Stimulated activated naive CD8-positive, alpha-beta T cell treated with anti-CD3 and anti-CD28 coated beads, Interleukin-15, amount 100 ng/mL, for 72 hours (primary cell): ENCODE results near the gene E2F1.

Source experiments
- ATAC-seq: fragments of 150-1000 bp; cut with Tn5 transposase; 2 replicates; pipeline ENCODE4 v1.10.0; 2021; ENCODE audit warnings: mild to moderate bottlenecking, moderate library complexity
- DNase-seq, 2 donors: peaks; one replicate each; pipeline ENCODE4 v3.0.0; 2021 to 2022
- H3K27ac Mint-ChIP-seq, 2 donors: one replicate each; pipeline ENCODE4 v1.8.0; 2022; ENCODE audit warnings: mild to moderate bottlenecking in 2 of 2, mixed read lengths in 2 of 2, moderate library complexity in 2 of 2
- H3K27me3 Mint-ChIP-seq: one replicate; pipeline ENCODE4 v1.8.0; 2022; ENCODE audit warnings: mixed read lengths
- H3K4me1 Mint-ChIP-seq: one replicate; pipeline ENCODE4 v1.8.0; 2022; ENCODE audit warnings: mild to moderate bottlenecking, mixed read lengths
- H3K4me3 Mint-ChIP-seq, 2 donors: one replicate each; pipeline ENCODE4 v1.8.0; 2022; ENCODE audit warnings: mild to moderate bottlenecking in 2 of 2, mixed read lengths in 2 of 2, moderate library complexity in 1 of 2
- H3K9me3 Mint-ChIP-seq, 2 donors: one replicate each; pipeline ENCODE4 v1.8.0; 2022; ENCODE audit warnings: mixed read lengths in 2 of 2

E2F1 gene

DNA sequence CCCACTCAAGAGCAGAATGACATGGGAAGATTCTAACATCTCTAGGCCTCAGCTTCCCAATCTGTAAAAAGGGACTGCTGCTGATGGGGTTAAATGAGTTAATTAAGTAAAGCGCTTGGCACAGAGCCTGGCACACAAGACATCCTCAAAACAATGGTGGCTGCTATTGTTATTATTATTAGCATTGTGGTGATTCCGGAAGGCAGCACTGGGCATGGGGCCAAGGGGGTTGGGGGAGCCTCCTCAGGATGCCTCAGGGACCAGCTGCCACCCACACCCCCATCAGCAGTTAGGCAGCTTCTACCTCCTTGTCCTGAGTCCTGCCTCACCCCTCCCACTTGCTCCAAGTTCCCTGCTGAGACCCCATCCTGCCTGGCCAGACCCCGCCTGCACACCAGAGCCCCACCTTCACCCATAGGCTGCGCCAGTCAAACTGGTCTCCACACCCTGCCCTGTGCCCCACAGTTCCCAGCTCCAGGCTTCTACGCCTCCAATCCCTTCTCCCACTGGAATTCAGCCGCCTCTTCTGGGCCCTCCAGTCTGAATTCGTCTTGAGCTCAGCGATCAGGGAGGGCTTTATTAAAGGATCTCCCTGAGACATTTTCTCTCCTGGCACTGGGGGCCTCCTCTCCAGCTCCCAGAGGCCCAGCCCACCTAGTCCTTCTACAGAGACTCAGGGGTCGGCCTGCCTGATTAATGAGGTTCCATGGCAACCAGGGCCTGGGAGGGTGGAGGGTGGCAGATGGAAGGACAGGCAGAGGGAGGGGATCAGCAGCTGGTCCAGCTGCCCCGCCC is 1.5 kb downstream of the E2F1 start:
- no peaks in the 10 kb centered on the region for H3K27me3 Mint-ChIP-seq
- H3K9me3 Mint-ChIP-seq: no peaks in the 10 kb centered on the region
- peak overlapping the region; percentile 93 to 96 for H3K27ac Mint-ChIP-seq
- peak overlapping the region; percentile 86 to 95 for H3K4me3 Mint-ChIP-seq
- no peak for ATAC-seq
- no peak for DNase-seq
- H3K4me1 Mint-ChIP-seq: peaks cover 89% of the 10 kb centered on the region

DNA sequence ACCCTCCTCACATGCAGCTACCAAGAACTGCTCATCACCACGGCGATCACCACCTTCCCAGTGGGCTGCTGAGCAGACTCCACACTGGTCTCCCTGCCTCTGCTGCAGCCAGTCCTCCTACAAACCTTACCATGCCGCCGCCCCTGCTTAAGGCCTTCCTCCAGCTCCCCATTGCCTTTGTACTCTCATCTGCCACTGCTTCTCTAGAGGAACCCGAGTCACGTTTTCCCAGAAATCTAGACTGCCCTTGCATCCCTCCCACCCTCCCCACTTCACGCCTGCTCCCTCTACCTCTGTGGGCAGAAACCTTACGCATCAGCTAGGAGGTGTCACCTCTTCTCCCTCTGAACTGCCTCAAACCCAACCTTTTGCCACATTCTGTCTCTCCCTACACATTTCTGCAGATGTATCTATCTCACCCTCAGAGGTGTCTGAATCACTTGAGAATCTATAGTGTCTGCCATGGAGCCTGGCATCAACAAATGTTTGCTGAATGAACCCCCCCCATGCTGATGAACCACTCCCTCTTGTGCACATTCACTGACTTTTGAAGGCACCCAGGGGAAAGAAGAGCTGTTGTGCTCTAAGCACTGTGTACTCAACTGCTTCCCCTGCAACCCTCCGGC is 4.3 kb downstream of the E2F1 start:
- H3K27me3 Mint-ChIP-seq: no peaks in the 10 kb centered on the region
- ATAC-seq: no peak
- H3K9me3 Mint-ChIP-seq: no peaks in the 10 kb centered on the region
- H3K27ac Mint-ChIP-seq: peak overlapping the region; percentile 65 to 94
- DNase-seq: no peak
- peak overlapping the region; percentile 52 to 67 for H3K4me3 Mint-ChIP-seq
- peaks cover 77% of the 10 kb centered on the region for H3K4me1 Mint-ChIP-seq

DNA sequence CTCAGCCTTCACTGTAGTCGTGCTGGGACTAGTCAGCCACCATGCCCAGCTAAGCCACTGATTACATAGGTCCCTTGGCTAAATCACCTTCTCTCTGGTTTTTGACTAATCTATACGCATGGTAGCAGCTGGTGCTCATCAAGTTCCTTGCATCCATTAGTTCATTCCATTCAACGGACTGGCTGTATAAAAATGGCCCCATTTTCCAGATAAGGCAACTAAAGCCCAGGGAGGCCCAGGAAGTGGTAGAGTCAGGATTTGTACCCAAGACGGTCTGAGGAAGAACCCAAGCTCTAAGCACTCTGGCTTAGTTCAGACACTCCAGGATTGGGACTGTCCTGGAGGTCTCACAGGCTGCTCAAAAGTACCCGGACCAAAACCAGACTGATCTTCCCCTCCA is 4.9 kb downstream of the E2F1 start:
- ATAC-seq (no peak), DNase-seq (no peak)
- peaks cover 76% of the 10 kb centered on the region for H3K4me1 Mint-ChIP-seq
- no peaks in the 10 kb centered on the region for H3K9me3 Mint-ChIP-seq
- H3K27ac Mint-ChIP-seq: peak overlapping the region in 1 of 2 donors; percentile 65
- no peaks in the 10 kb centered on the region for H3K27me3 Mint-ChIP-seq
- H3K4me3 Mint-ChIP-seq: peak overlapping the region in 1 of 2 donors; percentile 67

- peak overlapping the region in 1 of 2 donors; percentile 46 for H3K27ac Mint-ChIP-seq
- no peak for ATAC-seq
These were observed 5.5 kb downstream of the E2F1 start for GRCh38 chr20:33680686-33681085.

DNA sequence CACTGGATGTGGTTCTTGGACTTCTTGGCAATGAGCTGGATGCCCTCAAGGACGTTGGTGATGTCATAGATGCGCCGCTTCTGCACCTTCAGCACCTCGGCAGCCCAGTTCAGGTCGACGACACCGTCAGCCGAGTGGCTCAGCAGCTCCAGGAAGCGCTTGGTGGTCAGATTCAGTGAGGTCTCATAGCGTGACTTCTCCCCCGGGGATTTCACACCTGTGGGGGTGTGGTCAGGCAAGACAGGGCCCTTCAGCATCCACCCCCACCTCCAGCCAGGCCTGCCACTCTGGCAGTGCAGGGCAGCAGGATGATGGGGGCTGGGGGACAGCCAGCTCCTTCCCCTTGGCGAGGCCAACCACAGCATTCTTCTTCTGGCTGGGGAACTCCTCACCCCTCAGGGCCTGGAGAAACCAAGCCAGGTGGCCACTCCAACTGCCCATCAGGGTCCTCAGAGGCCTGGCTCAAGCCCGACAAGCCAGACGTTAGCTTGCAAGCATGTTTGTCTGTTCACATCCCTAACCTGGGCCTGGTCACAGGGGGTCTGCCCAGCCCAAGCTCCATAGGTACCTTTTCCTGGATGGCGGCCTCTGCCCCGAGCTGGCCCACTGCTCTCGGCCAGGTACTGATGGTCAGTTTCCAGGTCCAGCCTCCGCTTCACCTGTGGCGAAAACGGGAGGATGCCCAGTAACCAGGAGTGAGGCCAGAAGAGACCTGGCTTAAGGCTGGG is 6.3 kb downstream of the E2F1 start:
- H3K4me1 Mint-ChIP-seq: peaks cover 81% of the 10 kb centered on the region
- no peaks in the 10 kb centered on the region for H3K9me3 Mint-ChIP-seq
- ATAC-seq (peak; percentile 82), DNase-seq (peak; percentile 55 to 69)
- peak overlapping the region; percentile 19 to 67 for H3K4me3 Mint-ChIP-seq
- peak overlapping the region in 1 of 2 donors; percentile 54 for H3K27ac Mint-ChIP-seq
- no peaks in the 10 kb centered on the region for H3K27me3 Mint-ChIP-seq

More at GRCh38 chr20:33680686-33681085, 5.5 kb downstream of the E2F1 start:
- no peaks in the 10 kb centered on the region for H3K9me3 Mint-ChIP-seq
- peaks cover 82% of the 10 kb centered on the region for H3K4me1 Mint-ChIP-seq
- peak overlapping the region in 1 of 2 donors; percentile 39 for H3K4me3 Mint-ChIP-seq
- H3K27me3 Mint-ChIP-seq: no peaks in the 10 kb centered on the region
- no peak for DNase-seq

- peaks cover 82% of the 10 kb centered on the region for H3K4me1 Mint-ChIP-seq
- peak overlapping the region in 1 of 2 donors; percentile 69 for H3K4me3 Mint-ChIP-seq
- H3K27me3 Mint-ChIP-seq: no peaks in the 10 kb centered on the region
- H3K9me3 Mint-ChIP-seq: no peaks in the 10 kb centered on the region
- no peak for ATAC-seq
- no peak overlapping the region for H3K27ac Mint-ChIP-seq
- no peak for DNase-seq
These were observed 8.0 kb downstream of the E2F1 start for GRCh38 chr20:33677991-33678702.

GRCh38 chr20:33676652-33677645 is 9.2 kb downstream of the E2F1 start:
- Mint-ChIP-seq H3K9me3 (no peaks in the 10 kb centered on the region), H3K27ac (peak overlapping the region in 1 of 2 donors; percentile 79)

DNA sequence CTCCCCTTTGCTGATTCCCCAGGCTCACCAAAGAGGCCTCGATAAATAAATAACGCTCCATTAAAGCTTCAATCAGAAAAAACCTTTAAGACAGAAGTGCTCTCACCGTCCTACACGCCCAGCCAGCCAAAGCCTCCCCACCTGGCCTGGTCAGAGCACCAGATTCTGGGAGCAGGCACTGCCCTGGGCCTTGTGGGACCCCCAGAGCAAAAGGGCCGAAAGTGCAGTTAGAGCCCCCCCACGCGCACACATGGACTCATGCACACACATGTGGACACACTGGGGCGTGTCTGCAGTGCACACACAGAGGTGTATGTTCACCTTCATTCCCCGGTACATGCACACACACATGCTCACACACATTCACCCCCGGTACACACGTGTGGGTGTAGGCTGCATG is 10.1 kb downstream of the E2F1 start:
- ATAC-seq: no peak
- Mint-ChIP-seq H3K4me1 (peaks cover 73% of the 10 kb centered on the region), H3K27me3 (no peaks in the 10 kb centered on the region), H3K9me3 (no peaks in the 10 kb centered on the region), H3K4me3 (peak overlapping the region in 1 of 2 donors; percentile 28), H3K27ac (no peak overlapping the region)
- DNase-seq: no peak

More at GRCh38 chr20:33676652-33677645, 9.2 kb downstream of the E2F1 start:
- Mint-ChIP-seq H3K4me3 (no peak overlapping the region), H3K27me3 (no peaks in the 10 kb centered on the region), H3K4me1 (peaks cover 81% of the 10 kb centered on the region)
- DNase-seq (no peak), ATAC-seq (no peak)

GRCh38 chr20:33675136-33675959 is 10.8 kb downstream of the E2F1 start:
- no peaks in the 10 kb centered on the region for H3K27me3 Mint-ChIP-seq
- no peak for ATAC-seq
- peaks cover 65% of the 10 kb centered on the region for H3K4me1 Mint-ChIP-seq
- H3K4me3 Mint-ChIP-seq: peak overlapping the region; percentile 55 to 73
- no peak for DNase-seq
- H3K9me3 Mint-ChIP-seq: no peaks in the 10 kb centered on the region
- H3K27ac Mint-ChIP-seq: no peak overlapping the region

GRCh38 chr20:33674294-33675135 is 11.7 kb downstream of the E2F1 start, which contains the start of gene NECAB3:
NECAB3 (minus strand) TSS chr20:33674428; CDS start chr20:33674352, 76 bp downstream.
- Mint-ChIP-seq H3K27ac (peak within 1 kb of the TSS; percentile 36 to 82), H3K4me1 (peaks cover 64% of the 10 kb centered on the region), H3K4me3 (peak within 1 kb of the TSS; percentile 85 to 86), H3K27me3 (no peaks in the 10 kb centered on the region), H3K9me3 (no peaks in the 10 kb centered on the region)
- peak; percentile 79 for ATAC-seq
- peak; percentile 52 to 67 for DNase-seq

DNA sequence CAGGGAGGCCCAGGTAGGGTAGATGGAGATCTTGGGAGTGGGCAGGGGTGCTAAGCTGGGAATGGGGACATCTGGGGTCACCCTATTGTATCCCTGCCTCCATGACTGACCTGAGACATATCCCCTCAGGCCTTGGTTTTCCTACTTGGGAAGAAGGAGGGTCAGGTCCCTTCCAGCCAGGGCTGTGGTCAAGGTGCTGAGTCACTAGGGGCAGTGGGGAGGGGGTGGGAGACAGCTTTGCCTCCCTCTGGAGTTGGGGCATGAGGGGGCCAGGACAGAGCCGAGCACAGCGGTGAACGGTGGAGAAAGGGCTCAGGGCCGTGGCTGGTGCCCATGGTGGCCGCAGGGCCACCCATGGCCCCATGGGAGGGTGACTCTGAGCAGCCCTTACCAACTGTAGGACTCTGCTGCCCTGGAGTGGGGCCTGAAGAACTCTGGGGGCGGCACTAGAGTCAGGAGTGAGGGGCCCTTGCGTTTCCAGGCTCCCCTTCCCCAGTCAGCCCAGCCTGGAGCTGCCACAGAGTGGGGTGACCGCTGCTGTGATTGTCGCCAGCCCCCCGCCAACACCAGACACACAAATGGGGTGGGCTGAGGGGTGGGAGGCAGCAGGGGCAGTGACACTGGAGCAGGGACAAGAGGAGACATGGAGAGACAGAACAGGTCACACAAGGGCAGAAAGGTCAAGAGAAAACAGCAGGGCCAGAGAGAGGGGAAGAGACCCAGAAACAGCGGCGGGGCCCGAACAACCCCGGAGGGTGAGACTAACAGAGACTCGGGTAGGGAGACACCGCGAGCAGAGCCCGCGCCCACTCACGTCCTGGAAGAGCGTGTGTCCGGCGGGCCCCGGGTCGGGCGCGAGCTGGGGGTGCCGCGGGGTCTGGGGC is 12.5 kb downstream of the E2F1 start:
- Mint-ChIP-seq H3K27ac (peak overlapping the region; percentile 36 to 82), H3K4me1 (peaks cover 59% of the 10 kb centered on the region), H3K9me3 (no peaks in the 10 kb centered on the region), H3K27me3 (no peaks in the 10 kb centered on the region), H3K4me3 (peak overlapping the region; percentile 85 to 86)
- ATAC-seq (peak; percentile 62), DNase-seq (peak in 1 of 2 donors; percentile 41)

DNA sequence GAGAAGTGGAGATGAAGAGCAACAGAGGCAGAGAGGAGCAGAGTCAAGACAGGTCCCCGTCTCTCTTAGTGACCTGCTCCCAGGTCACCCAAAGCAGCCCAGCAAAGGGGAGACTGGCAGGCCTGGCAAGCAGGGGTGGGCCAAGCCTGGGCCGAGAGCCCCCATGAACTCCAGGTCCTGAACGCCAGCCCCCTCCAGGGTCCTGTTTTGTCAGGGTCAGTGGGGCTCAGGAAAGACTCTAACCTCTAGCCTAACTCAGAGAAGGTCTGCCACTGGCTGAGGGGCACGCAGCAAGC is 13.1 kb downstream of the E2F1 start:
- ATAC-seq: no peak
- Mint-ChIP-seq H3K9me3 (no peaks in the 10 kb centered on the region), H3K4me1 (peaks cover 59% of the 10 kb centered on the region), H3K4me3 (peak overlapping the region; percentile 85 to 86), H3K27me3 (no peaks in the 10 kb centered on the region), H3K27ac (peak overlapping the region in 1 of 2 donors; percentile 87)
- no peak for DNase-seq
